Epidermal melanocyte (primary cell): ENCODE measurements around the gene C1QL2.

ENCODE experiments used
- DNase-seq: peaks from one replicate; pipeline ENCODE4 v3.0.0; 2011; ENCODE audit warnings: low spot score; ENCODE audit not compliant: insufficient read length

Gene C1QL2

GRCh38 chr2:119144806-119145205, 13.7 kb downstream of the C1QL2 start:
- no peak for DNase-seq

GRCh38 chr2:119142824-119143223, 15.7 kb downstream of the C1QL2 start:
- no peak for DNase-seq

- DNase-seq, result no peak
Measured at GRCh38 chr2:119137502-119137901, 21.0 kb downstream of the C1QL2 start.

- DNase-seq, result no peak
Measured at GRCh38 chr2:119136872-119137271, 21.7 kb downstream of the C1QL2 start.

GRCh38 chr2:119136093-119136492, 22.5 kb downstream of the C1QL2 start:
- no peak for DNase-seq

GRCh38 chr2:119134775-119135174, 23.8 kb downstream of the C1QL2 start:
- no peak for DNase-seq

- no peak for DNase-seq
Measured at GRCh38 chr2:119126650-119127049, 31.9 kb downstream of the C1QL2 start.

GRCh38 chr2:119123389-119123788, 35.2 kb downstream of the C1QL2 start:
- DNase-seq, result no peak

- no peak for DNase-seq
Measured at GRCh38 chr2:119122663-119123062, 35.9 kb downstream of the C1QL2 start.

- DNase-seq, result no peak
Measured at GRCh38 chr2:119119999-119120756, 38.4 kb downstream of the C1QL2 start.

- no peak for DNase-seq
Measured at GRCh38 chr2:119119076-119119785, 39.3 kb downstream of the C1QL2 start.

- no peak for DNase-seq
Measured at GRCh38 chr2:119117891-119118882, 40.4 kb downstream of the C1QL2 start.

GRCh38 chr2:119117408-119117807, 41.1 kb downstream of the C1QL2 start:
- DNase-seq, result no peak

GRCh38 chr2:119116411-119117295, 41.9 kb downstream of the C1QL2 start:
- DNase-seq, result no peak

- no peak for DNase-seq
Measured at GRCh38 chr2:119114266-119114665, 44.3 kb downstream of the C1QL2 start.

GRCh38 chr2:119113489-119113770, 45.1 kb downstream of the C1QL2 start:
- DNase-seq, result no peak

- DNase-seq, result no peak
Measured at GRCh38 chr2:119112770-119113488, 45.6 kb downstream of the C1QL2 start.

GRCh38 chr2:119112230-119112629, 46.3 kb downstream of the C1QL2 start:
- no peak for DNase-seq

GRCh38 chr2:119111115-119111975, 47.2 kb downstream of the C1QL2 start:
- DNase-seq, result no peak
